Stimulated activated naive B cell treated with anti-CD40 and anti-IgM and Interleukin-4, amounts not matched to agents 10 μg/mL and 1 μg/mL and 100 μg/mL, for 72 hours (primary cell): ENCODE data around the gene ADAMTS4.

Experiments
- ATAC-seq, 2 donors: fragments of 150-1000 bp; cut with Tn5 transposase; replicated peaks; 2 replicates each; pipeline ENCODE4 v1.10.0; 2021; ENCODE audit warnings: moderate library complexity in 1 of 2
- DNase-seq: peaks from one replicate; pipeline ENCODE4 v3.0.0; 2021
- H3K27ac Mint-ChIP-seq: one replicate; pipeline ENCODE4 v1.8.0; 2022; ENCODE audit warnings: mild to moderate bottlenecking, mixed read lengths
- H3K27me3 Mint-ChIP-seq, 2 donors: one replicate each; pipeline ENCODE4 v1.8.0; 2022; ENCODE audit warnings: mixed read lengths in 2 of 2
- H3K36me3 Mint-ChIP-seq, 2 donors: one replicate each; pipeline ENCODE4 v1.8.0; 2022; ENCODE audit warnings: mixed read lengths in 2 of 2, mild to moderate bottlenecking in 1 of 2
- H3K4me1 Mint-ChIP-seq, 2 donors: one replicate each; pipeline ENCODE4 v1.8.0; 2022; ENCODE audit warnings: mixed read lengths in 2 of 2, mild to moderate bottlenecking in 1 of 2
- H3K4me3 Mint-ChIP-seq, 2 donors: one replicate each; pipeline ENCODE4 v1.8.0; 2022; ENCODE audit warnings: mild to moderate bottlenecking in 2 of 2, mixed read lengths in 2 of 2, moderate library complexity in 1 of 2
- H3K9me3 Mint-ChIP-seq, 2 donors: one replicate each; pipeline ENCODE4 v1.8.0; 2022; ENCODE audit warnings: mixed read lengths in 2 of 2, mild to moderate bottlenecking in 1 of 2

ADAMTS4 gene

GRCh38 chr1:161164901-161165610, 33.8 kb downstream of the ADAMTS4 start:
- peak overlapping the region; percentile 97 for H3K27ac Mint-ChIP-seq
- H3K27me3 Mint-ChIP-seq = no peaks in the 10 kb centered on the region
- peak overlapping the region; percentile 31 to 48 for H3K4me3 Mint-ChIP-seq
- DNase-seq = no peak
- H3K9me3 Mint-ChIP-seq = no peaks in the 10 kb centered on the region
- peaks cover 54 to 71% of the 10 kb centered on the region in 2 donors for H3K4me1 Mint-ChIP-seq
- H3K36me3 Mint-ChIP-seq = peaks cover 26 to 53% of the 10 kb centered on the region in 2 donors
- ATAC-seq = no peak

- H3K4me3 Mint-ChIP-seq = no peak overlapping the region
- ATAC-seq = no peak
These were observed 35.1 kb downstream of the ADAMTS4 start for GRCh38 chr1:161163793-161164192.

GRCh38 chr1:161162806-161163205, 36.0 kb downstream of the ADAMTS4 start:
- Mint-ChIP-seq H3K27me3 (no peaks in the 10 kb centered on the region), H3K4me1 (peaks cover 56 to 82% of the 10 kb centered on the region in 2 donors), H3K9me3 (no peaks in the 10 kb centered on the region), H3K4me3 (no peak overlapping the region), H3K36me3 (peaks cover 20 to 54% of the 10 kb centered on the region in 2 donors), H3K27ac (no peak overlapping the region)
- no peak for ATAC-seq
- no peak for DNase-seq

More at GRCh38 chr1:161163793-161164192, 35.1 kb downstream of the ADAMTS4 start:
- Mint-ChIP-seq H3K27ac (peak overlapping the region; percentile 33), H3K4me1 (peaks cover 58 to 84% of the 10 kb centered on the region in 2 donors), H3K9me3 (no peaks in the 10 kb centered on the region), H3K27me3 (no peaks in the 10 kb centered on the region), H3K36me3 (peaks cover 23 to 52% of the 10 kb centered on the region in 2 donors)
- DNase-seq = no peak

- Mint-ChIP-seq H3K36me3 (peaks cover 22 to 60% of the 10 kb centered on the region in 2 donors), H3K27ac (no peak overlapping the region), H3K9me3 (no peaks in the 10 kb centered on the region), H3K4me3 (peak overlapping the region in 1 of 2 donors; percentile 6), H3K27me3 (no peaks in the 10 kb centered on the region), H3K4me1 (peaks cover 53 to 76% of the 10 kb centered on the region in 2 donors)
- DNase-seq = no peak
- ATAC-seq = no peak
These were observed 36.8 kb downstream of the ADAMTS4 start for GRCh38 chr1:161162052-161162451.

- Mint-ChIP-seq H3K9me3 (no peaks in the 10 kb centered on the region), H3K27me3 (no peaks in the 10 kb centered on the region), H3K27ac (no peak overlapping the region), H3K4me1 (peaks cover 51 to 72% of the 10 kb centered on the region in 2 donors), H3K36me3 (peaks cover 25 to 61% of the 10 kb centered on the region in 2 donors), H3K4me3 (peak overlapping the region in 1 of 2 donors; percentile 6)
- DNase-seq = no peak
- ATAC-seq = no peak
These were observed 37.2 kb downstream of the ADAMTS4 start for GRCh38 chr1:161161652-161162051.

GRCh38 chr1:161160671-161161145, 38.1 kb downstream of the ADAMTS4 start:
- H3K4me1 Mint-ChIP-seq = peaks cover 49 to 68% of the 10 kb centered on the region in 2 donors
- H3K27me3 Mint-ChIP-seq = no peaks in the 10 kb centered on the region
- no peaks in the 10 kb centered on the region for H3K9me3 Mint-ChIP-seq
- peaks cover 25 to 62% of the 10 kb centered on the region in 2 donors for H3K36me3 Mint-ChIP-seq
- peak overlapping the region; percentile 93 to 95 for H3K4me3 Mint-ChIP-seq
- ATAC-seq (no peak), DNase-seq (no peak)
- peak overlapping the region; percentile 26 for H3K27ac Mint-ChIP-seq

GRCh38 chr1:161159913-161160243, 39.0 kb downstream of the ADAMTS4 start:
- DNase-seq (no peak), ATAC-seq (no peak)
- Mint-ChIP-seq H3K9me3 (no peaks in the 10 kb centered on the region), H3K36me3 (peaks cover 30 to 67% of the 10 kb centered on the region in 2 donors), H3K27me3 (no peaks in the 10 kb centered on the region), H3K27ac (peak overlapping the region; percentile 97), H3K4me1 (peaks cover 52 to 68% of the 10 kb centered on the region in 2 donors), H3K4me3 (peak overlapping the region; percentile 93 to 95)

- DNase-seq (peak; percentile 85), ATAC-seq (peak; percentile 95 to 97)
- Mint-ChIP-seq H3K27me3 (no peaks in the 10 kb centered on the region), H3K9me3 (no peaks in the 10 kb centered on the region), H3K4me3 (peak within 1 kb of the TSS; percentile 93 to 95), H3K27ac (peak within 1 kb of the TSS; percentile 97), H3K4me1 (peaks cover 53 to 68% of the 10 kb centered on the region in 2 donors), H3K36me3 (peaks cover 30 to 66% of the 10 kb centered on the region in 2 donors)
These were observed 39.6 kb downstream of the ADAMTS4 start, which contains the start of gene USP21 for GRCh38 chr1:161159087-161159912. USP21 (plus strand) TSS chr1:161159500; CDS start chr1:161160641, 1,141 bp downstream.

- Mint-ChIP-seq H3K27me3 (no peaks in the 10 kb centered on the region), H3K27ac (peak overlapping the region; percentile 97), H3K9me3 (no peaks in the 10 kb centered on the region), H3K4me3 (peak overlapping the region; percentile 93 to 95), H3K36me3 (peaks cover 27 to 57% of the 10 kb centered on the region in 2 donors), H3K4me1 (peaks cover 49 to 63% of the 10 kb centered on the region in 2 donors)
- DNase-seq (no peak), ATAC-seq (no peak)
These were observed 40.4 kb downstream of the ADAMTS4 start for GRCh38 chr1:161158316-161159010.

GRCh38 chr1:161157867-161158266, 41.0 kb downstream of the ADAMTS4 start:
- Mint-ChIP-seq H3K36me3 (peaks cover 21 to 51% of the 10 kb centered on the region in 2 donors), H3K27ac (peak overlapping the region; percentile 57), H3K27me3 (no peaks in the 10 kb centered on the region), H3K9me3 (no peaks in the 10 kb centered on the region), H3K4me1 (peaks cover 44 to 57% of the 10 kb centered on the region in 2 donors), H3K4me3 (no peak overlapping the region)
- DNase-seq (no peak), ATAC-seq (no peak)

GRCh38 chr1:161153682-161154337, 45.0 kb downstream of the ADAMTS4 start, which contains the start of gene UFC1:
UFC1 (plus strand) TSS chr1:161153978; CDS start chr1:161153998, 20 bp downstream.
- DNase-seq (peak; percentile 79), ATAC-seq (peak; percentile 96 to 98)
- Mint-ChIP-seq H3K36me3 (peaks cover 10 to 31% of the 10 kb centered on the region in 2 donors), H3K27me3 (no peaks in the 10 kb centered on the region), H3K27ac (peak within 1 kb of the TSS; percentile 99), H3K4me1 (peaks cover 15 to 17% of the 10 kb centered on the region in 2 donors), H3K9me3 (no peaks in the 10 kb centered on the region), H3K4me3 (peak within 1 kb of the TSS; percentile 95 to 98)

- ATAC-seq (peak; percentile 17 to 28), DNase-seq (no peak)
- no peaks in the 10 kb centered on the region for H3K27me3 Mint-ChIP-seq
- no peaks in the 10 kb centered on the region for H3K9me3 Mint-ChIP-seq
- peaks cover 10 to 26% of the 10 kb centered on the region in 2 donors for H3K36me3 Mint-ChIP-seq
- H3K4me1 Mint-ChIP-seq = peaks cover 12 to 13% of the 10 kb centered on the region in 2 donors
- H3K27ac Mint-ChIP-seq = peak overlapping the region; percentile 99
- H3K4me3 Mint-ChIP-seq = peak overlapping the region; percentile 95 to 98
These were observed 45.7 kb downstream of the ADAMTS4 start for GRCh38 chr1:161153176-161153575.

GRCh38 chr1:161145832-161146231, 53.0 kb downstream of the ADAMTS4 start:
- DNase-seq = no peak
- no peak overlapping the region for H3K4me3 Mint-ChIP-seq
- ATAC-seq = no peak
- H3K27me3 Mint-ChIP-seq = no peaks in the 10 kb centered on the region
- H3K36me3 Mint-ChIP-seq = peaks cover 0 to 4% of the 10 kb centered on the region in 2 donors
- no peaks in the 10 kb centered on the region for H3K9me3 Mint-ChIP-seq
- no peaks in the 10 kb centered on the region for H3K4me1 Mint-ChIP-seq
- no peak overlapping the region for H3K27ac Mint-ChIP-seq
